Natural killer cell (primary cell): ENCODE results near the gene DUSP9. TPM values are rescaled to one million over a fixed set of nuclear protein-coding genes. Genes with fewer than 3 reads are reported as not detected.
A peak's percentile ranks its signal among the peaks of the same experiment; 100 is the strongest.

ENCODE experiments used
- ATAC-seq, 3 donors: fragments of 150-1000 bp in 2 of 3; fragments of 200-7000 bp in 1 of 3; cut with Tn5 transposase; 1 replicate in 1 of 3; 2 replicates in 2 of 3; pipeline ENCODE4 v1.10.0; 2021; ENCODE audit warnings: mild to moderate bottlenecking in 2 of 3, moderate library complexity in 2 of 3
- DNase-seq, 2 donors: peaks; one replicate each; pipeline versions ENCODE4 v3.0.0 to v3.0.0-alpha.2; 2013 to 2021; ENCODE audit warnings: mixed read lengths in 1 of 2
- H3K27ac ChIP-seq: one replicate; pipeline ENCODE4 v1.5.1; 2013; ENCODE audit warnings: mild to moderate bottlenecking, low read length
- H3K27me3 ChIP-seq: one replicate; pipeline ENCODE4 v1.6.1; 2013; ENCODE audit warnings: low read length; ENCODE audit not compliant: control insufficient read depth, insufficient read depth
- H3K36me3 ChIP-seq: one replicate; pipeline ENCODE4 v1.6.1; 2013; ENCODE audit warnings: low read length; ENCODE audit not compliant: control insufficient read depth, insufficient read depth
- H3K4me1 ChIP-seq: one replicate; pipeline ENCODE4 v1.6.1; 2013; ENCODE audit warnings: low read length; ENCODE audit not compliant: control insufficient read depth, insufficient read depth
- H3K4me3 ChIP-seq: one replicate; pipeline ENCODE4 v1.5.1; 2013; ENCODE audit warnings: low read length
- H3K9me3 ChIP-seq: one replicate; pipeline ENCODE4 v1.6.1; 2013; ENCODE audit warnings: low read length; ENCODE audit not compliant: control insufficient read depth, insufficient read depth
- H3K27ac Mint-ChIP-seq, 2 donors: one replicate each; pipeline ENCODE4 v1.8.0; 2022; ENCODE audit warnings: mild to moderate bottlenecking in 2 of 2, mixed read lengths in 2 of 2, moderate library complexity in 1 of 2
- H3K27me3 Mint-ChIP-seq, 2 donors: one replicate each; pipeline ENCODE4 v1.8.0; 2022; ENCODE audit warnings: low read depth in 2 of 2, mixed read lengths in 2 of 2
- H3K36me3 Mint-ChIP-seq: one replicate; pipeline ENCODE4 v1.8.0; 2022; ENCODE audit warnings: mixed read lengths
- H3K4me1 Mint-ChIP-seq, 2 donors: one replicate each; pipeline ENCODE4 v1.8.0; 2022; ENCODE audit warnings: mixed read lengths in 2 of 2
- H3K4me3 Mint-ChIP-seq: one replicate; pipeline ENCODE4 v1.8.0; 2022; ENCODE audit warnings: mild to moderate bottlenecking, moderate library complexity, mixed read lengths
- H3K9me3 Mint-ChIP-seq, 2 donors: one replicate each; pipeline ENCODE4 v1.8.0; 2022; ENCODE audit warnings: mixed read lengths in 2 of 2
- WGBS: methylation state at CpG from one replicate; pipeline ENCODE4 v1.1.7; 2013; ENCODE audit warnings: missing lambda C conversion rate; ENCODE audit not compliant: insufficient coverage; 5-methylcytosine and 5-hydroxymethylcytosine counted together
- intact Hi-C: fragments of 100-400 bp; cut with micrococcal nuclease; formaldehyde crosslinking; loops from one replicate; pipeline ENCODE4 v1.14.2; 2022
- total RNA-seq, 4 donors: library from RNA; stranded (reverse); fragments of 120-200 nt in 1 of 4; gene quantifications; one replicate each; pipeline versions ENCODE4 v1.2.3 to v1.2.4, GENCODE V29; 2013 to 2022
- TF ChIP-seq, protein P1 (sequence below): fragments of 200-600 bp; IDR thresholded peaks from one replicate; pipeline ENCODE4 v1.8.0; 2022; ENCODE audit warnings: antibody characterized with exemption

DUSP9 gene
- total RNA-seq, 3 donors from 2014 or later (not counting 1 experiment from before 2014, with no cell fraction given): not detected

DNA sequence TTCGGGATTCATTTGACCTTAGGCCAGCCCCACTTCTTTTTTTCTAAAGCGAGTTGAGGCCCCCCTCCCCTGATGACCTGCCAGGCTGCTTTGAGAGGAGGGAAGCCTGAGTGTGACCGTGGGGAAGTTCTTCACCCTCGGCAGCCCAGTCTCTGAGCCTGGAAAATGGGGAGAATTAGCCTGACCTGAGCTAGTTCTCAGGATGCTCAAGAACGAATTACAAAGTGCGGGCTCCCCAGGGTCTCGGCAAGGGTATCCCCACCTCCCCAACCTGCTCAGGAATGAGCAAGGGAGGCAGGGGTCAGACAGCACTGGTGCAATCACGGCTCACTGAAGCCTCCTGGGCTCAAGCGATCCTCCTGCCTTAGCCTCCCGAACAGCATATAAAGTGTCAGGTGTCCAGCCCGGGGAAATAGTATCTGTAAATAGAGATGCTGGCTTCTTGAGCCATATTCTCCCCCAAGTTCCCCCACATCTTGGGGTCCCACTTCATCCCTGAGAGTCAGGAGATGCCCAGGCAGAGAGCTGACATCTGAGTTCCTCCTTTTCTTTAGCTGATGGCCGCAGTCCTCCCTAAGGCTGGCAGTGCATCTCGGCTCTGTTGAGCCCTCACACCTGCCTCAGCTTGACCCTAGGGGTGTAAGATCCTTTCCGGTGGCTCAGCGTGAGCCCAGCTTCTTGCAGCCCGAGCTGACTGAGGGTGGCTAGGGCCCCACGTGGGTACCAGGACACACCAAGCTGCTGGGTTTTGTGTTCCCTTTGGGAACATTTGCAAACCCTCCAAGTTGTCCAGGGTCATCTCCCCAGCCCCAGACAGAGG lies 1.6 kb downstream of the DUSP9 start:
- Mint-ChIP-seq H3K27ac (no peak overlapping the region), H3K4me3 (no peak overlapping the region), H3K27me3 (peaks cover 9 to 16% of the 10 kb centered on the region in 2 donors), H3K36me3 (no peaks in the 10 kb centered on the region), H3K9me3 (no peaks in the 10 kb centered on the region), H3K4me1 (no peaks in the 10 kb centered on the region)
- ATAC-seq (no peak), DNase-seq (no peak)
- intact Hi-C loops: no loop called here
- Histone ChIP-seq H3K27ac (no peak overlapping the region), H3K36me3 (no peaks in the 10 kb centered on the region), H3K27me3 (peaks cover 7% of the 10 kb centered on the region), H3K4me3 (no peak overlapping the region), H3K9me3 (no peaks in the 10 kb centered on the region), H3K4me1 (peaks cover 14% of the 10 kb centered on the region)
- TF ChIP-seq, protein P1, sequence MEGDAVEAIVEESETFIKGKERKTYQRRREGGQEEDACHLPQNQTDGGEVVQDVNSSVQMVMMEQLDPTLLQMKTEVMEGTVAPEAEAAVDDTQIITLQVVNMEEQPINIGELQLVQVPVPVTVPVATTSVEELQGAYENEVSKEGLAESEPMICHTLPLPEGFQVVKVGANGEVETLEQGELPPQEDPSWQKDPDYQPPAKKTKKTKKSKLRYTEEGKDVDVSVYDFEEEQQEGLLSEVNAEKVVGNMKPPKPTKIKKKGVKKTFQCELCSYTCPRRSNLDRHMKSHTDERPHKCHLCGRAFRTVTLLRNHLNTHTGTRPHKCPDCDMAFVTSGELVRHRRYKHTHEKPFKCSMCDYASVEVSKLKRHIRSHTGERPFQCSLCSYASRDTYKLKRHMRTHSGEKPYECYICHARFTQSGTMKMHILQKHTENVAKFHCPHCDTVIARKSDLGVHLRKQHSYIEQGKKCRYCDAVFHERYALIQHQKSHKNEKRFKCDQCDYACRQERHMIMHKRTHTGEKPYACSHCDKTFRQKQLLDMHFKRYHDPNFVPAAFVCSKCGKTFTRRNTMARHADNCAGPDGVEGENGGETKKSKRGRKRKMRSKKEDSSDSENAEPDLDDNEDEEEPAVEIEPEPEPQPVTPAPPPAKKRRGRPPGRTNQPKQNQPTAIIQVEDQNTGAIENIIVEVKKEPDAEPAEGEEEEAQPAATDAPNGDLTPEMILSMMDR: no peak
- WGBS: 78% methylated on average over 16 of the region's 17 CpGs

DNA sequence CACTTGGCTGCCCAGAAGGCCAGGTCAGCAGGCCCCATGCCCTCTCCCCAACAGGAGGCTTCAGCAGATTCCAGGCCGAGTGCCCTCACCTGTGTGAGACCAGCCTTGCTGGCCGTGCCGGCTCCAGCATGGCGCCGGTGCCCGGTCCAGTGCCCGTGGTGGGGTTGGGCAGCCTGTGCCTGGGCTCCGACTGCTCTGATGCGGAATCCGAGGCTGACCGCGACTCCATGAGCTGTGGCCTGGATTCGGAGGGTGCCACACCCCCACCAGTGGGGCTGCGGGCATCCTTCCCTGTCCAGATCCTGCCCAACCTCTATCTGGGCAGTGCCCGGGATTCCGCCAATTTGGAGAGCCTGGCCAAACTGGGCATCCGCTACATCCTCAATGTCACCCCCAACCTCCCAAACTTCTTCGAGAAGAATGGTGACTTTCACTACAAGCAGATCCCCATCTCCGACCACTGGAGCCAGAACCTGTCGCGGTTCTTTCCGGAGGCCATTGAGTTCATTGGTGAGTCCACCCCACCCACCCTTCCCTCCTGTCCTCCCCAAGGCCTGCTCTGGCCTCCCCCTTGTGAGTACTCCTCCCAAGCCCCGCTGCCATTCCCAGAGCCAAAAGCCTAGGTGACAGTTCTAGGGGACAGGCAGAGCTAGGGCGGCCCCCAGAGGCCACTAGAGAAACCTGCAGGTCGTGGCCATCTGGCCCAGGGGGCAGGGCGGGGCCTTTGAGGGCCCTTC lies 2.3 kb downstream of the DUSP9 start:
- H3K4me1 ChIP-seq: peaks cover 10% of the 10 kb centered on the region
- TF ChIP-seq, protein P1: no peak
- no peak overlapping the region for H3K4me3 ChIP-seq
- Mint-ChIP-seq H3K36me3 (no peaks in the 10 kb centered on the region), H3K4me1 (no peaks in the 10 kb centered on the region), H3K27me3 (peaks cover 9 to 16% of the 10 kb centered on the region in 2 donors), H3K27ac (no peak overlapping the region), H3K9me3 (no peaks in the 10 kb centered on the region), H3K4me3 (no peak overlapping the region)
- no peaks in the 10 kb centered on the region for H3K9me3 ChIP-seq
- DNase-seq (peak in 1 of 2 donors; percentile 62), ATAC-seq (peak in 2 of 3 donors; percentile 46 to 50)
- peaks cover 6% of the 10 kb centered on the region for H3K27me3 ChIP-seq
- WGBS: 85% methylated on average over 26 of the region's 26 CpGs
- intact Hi-C loops: no loop called here
- no peak overlapping the region for H3K27ac ChIP-seq
- H3K36me3 ChIP-seq: no peaks in the 10 kb centered on the region

DNA sequence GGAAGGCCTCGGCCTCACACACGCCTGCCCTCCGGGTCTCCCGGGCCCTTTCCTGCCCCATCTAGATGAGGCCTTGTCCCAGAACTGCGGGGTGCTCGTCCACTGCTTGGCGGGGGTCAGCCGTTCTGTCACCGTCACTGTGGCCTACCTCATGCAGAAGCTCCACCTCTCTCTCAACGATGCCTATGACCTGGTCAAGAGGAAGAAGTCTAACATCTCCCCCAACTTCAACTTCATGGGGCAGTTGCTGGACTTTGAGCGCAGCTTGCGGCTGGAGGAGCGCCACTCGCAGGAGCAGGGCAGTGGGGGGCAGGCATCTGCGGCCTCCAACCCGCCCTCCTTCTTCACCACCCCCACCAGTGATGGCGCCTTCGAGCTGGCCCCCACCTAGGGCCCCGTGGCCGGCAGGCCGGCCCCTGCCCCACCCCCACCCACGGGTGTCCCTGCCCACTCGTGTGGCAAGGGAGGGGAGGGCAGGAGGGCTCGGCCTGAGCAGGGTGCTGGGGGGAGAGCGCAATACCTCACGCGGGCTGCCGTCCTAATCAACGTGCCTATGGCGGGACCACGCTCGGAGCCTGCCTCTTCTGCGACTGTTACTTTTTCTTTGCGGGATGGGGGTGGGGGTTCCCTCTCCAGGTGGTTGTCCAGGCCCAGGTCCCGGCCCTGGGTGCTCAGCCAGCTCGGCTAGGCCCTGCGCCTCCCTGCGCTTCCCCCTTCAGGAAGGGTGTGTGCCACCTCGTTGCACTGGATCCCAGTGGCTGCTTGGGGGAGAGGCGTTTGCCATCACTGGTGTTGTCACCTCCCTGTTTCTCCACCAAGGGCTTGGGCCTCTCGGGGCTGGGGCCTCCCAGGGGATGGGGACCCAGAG lies 3.1 kb downstream of the DUSP9 start:
- H3K4me1 ChIP-seq: peaks cover 10% of the 10 kb centered on the region
- H3K27me3 ChIP-seq: peaks cover 2% of the 10 kb centered on the region
- H3K9me3 ChIP-seq: no peaks in the 10 kb centered on the region
- ATAC-seq: no peak
- Mint-ChIP-seq H3K4me3 (no peak overlapping the region), H3K27ac (no peak overlapping the region), H3K9me3 (no peaks in the 10 kb centered on the region), H3K4me1 (no peaks in the 10 kb centered on the region), H3K27me3 (peaks cover 9 to 10% of the 10 kb centered on the region in 2 donors), H3K36me3 (no peaks in the 10 kb centered on the region)
- 76% methylated on average over 28 of the region's 41 CpGs for WGBS
- no peak overlapping the region for H3K4me3 ChIP-seq
- H3K36me3 ChIP-seq: no peaks in the 10 kb centered on the region
- H3K27ac ChIP-seq: no peak overlapping the region
- DNase-seq: no peak
- intact Hi-C loops: no loop called here
- TF ChIP-seq, protein P1: no peak
